Renal cortical epithelial cell (primary cell): ENCODE measurements around the gene RSBN1L. TPM values are rescaled to one million over a fixed set of nuclear protein-coding genes. Genes with fewer than 3 reads are reported as not detected.
"Not testable (repeated sequence)": the region's sequence is repeated elsewhere in the genome, so short reads cannot be mapped to it uniquely, and the experiment has no call there.

Experiments used
- DNase-seq: peaks from one replicate; pipeline ENCODE4 v3.0.0-alpha.2; 2011; ENCODE audit warnings: low read depth
- total RNA-seq: library from RNA; depleted of rRNA; stranded (reverse); fragments of >200 nt; gene quantifications from 2 replicates; pipeline ENCODE4 v1.2.3, GENCODE V29; 2014

Gene RSBN1L
- 9.9 and 24.5 TPM in 2 replicates for total RNA-seq

- DNase-seq, result peak; percentile 94
These were observed at the start of gene RSBN1L for GRCh38 chr7:77696057-77696642. TSS of gene RSBN1L (plus strand) at chr7:77696459. CDS start at chr7:77696470, 11 bp downstream.

GRCh38 chr7:77648742-77649338 is 47.4 kb upstream of the RSBN1L start:
- no peak for DNase-seq

- no peak for DNase-seq
These were observed 46.4 kb upstream of the RSBN1L start for GRCh38 chr7:77649716-77650349.

- peak; percentile 29 for DNase-seq
These were observed 44.6 kb upstream of the RSBN1L start for GRCh38 chr7:77651575-77652162.

- not testable (repeated sequence) for DNase-seq
These were observed 43.4 kb upstream of the RSBN1L start for GRCh38 chr7:77652826-77653225.

- no peak for DNase-seq
These were observed 42.7 kb upstream of the RSBN1L start for GRCh38 chr7:77653572-77653971.

GRCh38 chr7:77655356-77655755 is 40.9 kb upstream of the RSBN1L start:
- DNase-seq, result no peak

- DNase-seq, result peak; percentile 21
These were observed 40.3 kb upstream of the RSBN1L start for GRCh38 chr7:77655836-77656455.

- DNase-seq, result peak; percentile 65
These were observed 38.6 kb upstream of the RSBN1L start for GRCh38 chr7:77657427-77658224.

- DNase-seq, result no peak
These were observed 37.3 kb upstream of the RSBN1L start for GRCh38 chr7:77658928-77659327.

- no peak for DNase-seq
These were observed 34.4 kb upstream of the RSBN1L start for GRCh38 chr7:77661816-77662215.

- DNase-seq, result no peak
These were observed 33.4 kb upstream of the RSBN1L start for GRCh38 chr7:77662869-77663268.

- DNase-seq, result no peak
These were observed 31.5 kb upstream of the RSBN1L start for GRCh38 chr7:77664715-77665114.

GRCh38 chr7:77665161-77665560 is 31.1 kb upstream of the RSBN1L start:
- DNase-seq, result no peak

GRCh38 chr7:77667459-77668086 is 28.7 kb upstream of the RSBN1L start:
- DNase-seq, result no peak

GRCh38 chr7:77674878-77675277 is 21.4 kb upstream of the RSBN1L start:
- DNase-seq, result peak; percentile 57

- DNase-seq, result no peak
These were observed 16.7 kb upstream of the RSBN1L start for GRCh38 chr7:77679608-77680007.

- no peak for DNase-seq
These were observed 16.0 kb upstream of the RSBN1L start for GRCh38 chr7:77680266-77680665.

- DNase-seq, result no peak
These were observed 12.2 kb upstream of the RSBN1L start for GRCh38 chr7:77684030-77684429.

- peak; percentile 81 for DNase-seq
These were observed 11.0 kb upstream of the RSBN1L start for GRCh38 chr7:77685233-77685632.

GRCh38 chr7:77687100-77687746 is 9.0 kb upstream of the RSBN1L start:
- no peak for DNase-seq
